ENCODE measurements around the gene ZDHHC9.

The ZDHHC9 gene

GRCh38 chrX:129760981-129761380, 82.7 kb downstream of the ZDHHC9 start:
- in situ Hi-C loops (cut with HindIII; ENCODE audit: low sequenced_read_pairs): no loop called here
- DNase-seq (ENCODE audit: low read depth, low spot score): no peak
- no peak for TF ChIP-seq CTCF (IDR thresholded peaks at IDR 0.05; ENCODE audit: low read depth, low read length)
- no peak overlapping the region for H3K4me3 ChIP-seq (ENCODE audit: low read depth, low read length)

GRCh38 chrX:129760155-129760554, 83.5 kb downstream of the ZDHHC9 start:
- no peak for TF ChIP-seq CTCF (IDR thresholded peaks at IDR 0.05; ENCODE audit: low read depth, low read length)
- DNase-seq (ENCODE audit: low read depth, low spot score): no peak
- no peak overlapping the region for H3K4me3 ChIP-seq (ENCODE audit: low read depth, low read length)
- in situ Hi-C loops (cut with HindIII; ENCODE audit: low sequenced_read_pairs): no loop called here

GRCh38 chrX:129759576-129760061, 84.1 kb downstream of the ZDHHC9 start:
- no peak overlapping the region for H3K4me3 ChIP-seq (ENCODE audit: low read depth, low read length)
- peak; percentile 13 for TF ChIP-seq CTCF (IDR thresholded peaks at IDR 0.05; ENCODE audit: low read depth, low read length)
- DNase-seq (ENCODE audit: low read depth, low spot score): peak; percentile 89
- in situ Hi-C loops (cut with HindIII; ENCODE audit: low sequenced_read_pairs): no loop called here

- no peak for TF ChIP-seq CTCF (IDR thresholded peaks at IDR 0.05; ENCODE audit: low read depth, low read length)
- no peak overlapping the region for H3K4me3 ChIP-seq (ENCODE audit: low read depth, low read length)
- DNase-seq (ENCODE audit: low read depth, low spot score): no peak
- in situ Hi-C loops (cut with HindIII; ENCODE audit: low sequenced_read_pairs): no loop called here
These were observed 87.7 kb downstream of the ZDHHC9 start for GRCh38 chrX:129755779-129756650.

GRCh38 chrX:129754056-129755024, 89.3 kb downstream of the ZDHHC9 start:
- DNase-seq (ENCODE audit: low read depth, low spot score): no peak
- no peak overlapping the region for H3K4me3 ChIP-seq (ENCODE audit: low read depth, low read length)

More at GRCh38 chrX:129754056-129755024, 89.3 kb downstream of the ZDHHC9 start:
- no peak for TF ChIP-seq CTCF (IDR thresholded peaks at IDR 0.05; ENCODE audit: low read depth, low read length)
- in situ Hi-C loops (cut with HindIII; ENCODE audit: low sequenced_read_pairs): no loop called here
